GM12892 (cell line): ENCODE data around the gene TMEM154.

Experiments
- DNase-seq: peaks from one replicate; pipeline ENCODE4 v3.0.0; 2011; ENCODE audit not compliant: insufficient read length
- FAIRE-seq: peaks from 2 replicates; lab custom pipeline; 2011; peaks lifted over from hg19 to GRCh38; lab: Jason Lieb, UNC
- POLR2A ChIP-seq: IDR thresholded peaks from 2 replicates; pipeline ENCODE4 v1.6.1; 2011; ENCODE audit warnings: low read depth, low read length, control low read depth
- POLR2AphosphoS5 ChIP-seq: IDR thresholded peaks from 2 replicates; pipeline ENCODE4 v1.6.1; 2011; ENCODE audit warnings: low read depth, low read length, control low read depth
- TAF1 ChIP-seq: IDR thresholded peaks from 2 replicates; pipeline ENCODE4 v1.6.1; 2011; ENCODE audit warnings: low read depth, mild to moderate bottlenecking, control low read depth, low read length, borderline replicate concordance

Gene TMEM154

DNA sequence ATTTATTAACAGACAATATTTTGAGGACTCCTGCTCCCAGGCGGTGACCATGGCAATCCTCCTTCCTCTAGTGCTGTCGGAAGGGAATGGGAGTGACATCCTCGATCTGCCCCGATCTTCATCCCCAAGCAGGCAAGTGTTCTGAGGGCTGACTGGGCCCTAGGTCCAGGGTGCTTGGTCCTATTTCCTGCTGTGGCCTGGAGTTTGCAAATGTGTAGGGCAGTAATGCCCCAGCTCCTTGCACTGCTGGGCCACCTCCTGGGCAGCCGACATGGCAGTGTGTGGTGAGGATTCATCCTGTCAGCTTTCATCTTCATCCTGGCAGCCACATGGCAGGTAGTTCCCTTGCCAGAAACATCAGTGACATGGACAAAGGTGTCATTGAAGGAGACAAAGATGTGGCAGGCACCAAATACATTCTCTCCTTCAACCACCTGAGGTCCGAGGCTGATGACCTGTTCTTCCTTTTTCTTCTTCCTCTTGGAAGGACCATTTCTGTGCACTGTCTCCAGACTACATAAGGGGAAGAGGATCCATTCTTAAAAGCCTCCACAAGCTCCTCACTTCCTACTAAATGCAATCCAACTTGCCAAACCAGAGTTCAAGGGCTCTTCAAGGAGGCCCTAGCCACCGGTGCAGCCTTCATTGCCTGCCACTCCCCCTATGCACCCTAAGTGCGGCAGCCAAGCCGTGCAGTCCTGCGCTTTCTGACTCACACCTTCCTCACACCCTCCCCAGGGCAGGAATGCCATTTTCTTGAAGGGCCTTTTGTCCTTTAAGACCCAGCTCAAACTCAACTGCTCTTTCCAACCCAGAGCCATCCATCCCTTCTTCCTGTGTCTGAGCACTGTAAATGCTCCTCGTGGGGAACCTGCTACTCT is 65.7 kb downstream of the TMEM154 start:
- DNase-seq (no peak), FAIRE-seq (no peak)
- TF ChIP-seq POLR2A = no peak
- no peak for TF ChIP-seq POLR2AphosphoS5
- no peak for TF ChIP-seq TAF1

DNA sequence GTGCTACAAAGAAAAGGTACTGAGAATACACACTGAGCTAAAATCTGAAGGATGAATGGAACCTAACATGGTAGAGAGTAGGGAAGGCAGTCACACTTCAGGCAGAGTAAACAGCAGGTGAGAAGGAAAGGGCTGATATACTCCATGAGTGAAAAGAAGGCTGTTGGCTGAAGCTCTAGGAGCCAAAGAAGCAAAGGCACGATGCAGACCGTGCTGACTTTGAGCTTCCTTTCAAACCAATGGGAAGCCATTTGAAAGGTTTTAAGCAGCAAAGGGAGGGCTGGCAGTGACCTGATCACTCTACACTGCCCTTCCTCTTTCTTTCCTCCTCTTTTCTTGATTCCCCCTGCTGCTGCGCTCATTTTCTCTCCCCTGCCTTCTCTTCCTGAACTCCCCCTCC is 66.4 kb downstream of the TMEM154 start:
- TF ChIP-seq POLR2AphosphoS5 (no peak), TAF1 (no peak), POLR2A (no peak)
- FAIRE-seq = no peak
- no peak for DNase-seq

DNA sequence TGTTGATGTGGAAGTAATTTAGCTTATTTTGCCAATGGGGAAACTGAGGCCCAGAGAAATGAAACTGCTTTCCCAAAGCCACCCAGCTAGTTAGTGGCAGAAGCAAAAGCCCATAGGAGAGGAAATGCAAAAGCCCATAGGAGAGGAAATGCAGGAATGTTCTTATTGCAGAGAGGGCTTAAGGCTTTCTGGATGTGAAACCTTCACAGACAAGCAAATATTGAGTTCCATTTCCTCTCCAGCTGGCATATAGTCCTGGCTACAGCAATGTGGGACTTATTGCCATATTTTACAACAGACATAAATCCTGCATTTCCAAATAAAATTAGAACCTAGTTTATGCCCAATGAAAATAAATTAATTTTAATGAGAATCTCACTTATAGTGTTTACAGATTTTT is 69.7 kb downstream of the TMEM154 start:
- no peak for DNase-seq
- FAIRE-seq = peak; percentile 44
- TF ChIP-seq POLR2AphosphoS5 (no peak), POLR2A (no peak)

DNA sequence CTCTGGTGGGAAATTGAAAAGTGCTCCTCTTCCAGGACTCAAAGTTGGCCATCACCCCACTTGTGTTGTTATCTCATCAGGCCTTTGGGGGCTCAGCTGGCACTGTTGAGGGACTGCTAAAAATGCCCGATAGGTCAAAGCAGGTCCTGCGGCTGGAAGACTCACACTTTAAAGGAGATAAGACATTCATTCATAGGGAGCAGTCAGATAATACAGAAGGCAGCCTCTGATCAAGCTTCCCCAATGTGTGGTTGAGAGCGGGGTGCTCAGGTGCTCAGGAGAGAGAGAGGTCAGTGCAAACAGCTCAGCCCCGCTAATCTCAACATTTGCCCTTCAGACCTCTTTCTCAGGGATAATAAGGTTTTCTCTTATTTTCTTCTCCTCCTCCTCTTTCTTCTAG is 70.3 kb downstream of the TMEM154 start:
- TF ChIP-seq POLR2AphosphoS5 (no peak), POLR2A (no peak), TAF1 (no peak)
- FAIRE-seq (no peak), DNase-seq (no peak)

DNA sequence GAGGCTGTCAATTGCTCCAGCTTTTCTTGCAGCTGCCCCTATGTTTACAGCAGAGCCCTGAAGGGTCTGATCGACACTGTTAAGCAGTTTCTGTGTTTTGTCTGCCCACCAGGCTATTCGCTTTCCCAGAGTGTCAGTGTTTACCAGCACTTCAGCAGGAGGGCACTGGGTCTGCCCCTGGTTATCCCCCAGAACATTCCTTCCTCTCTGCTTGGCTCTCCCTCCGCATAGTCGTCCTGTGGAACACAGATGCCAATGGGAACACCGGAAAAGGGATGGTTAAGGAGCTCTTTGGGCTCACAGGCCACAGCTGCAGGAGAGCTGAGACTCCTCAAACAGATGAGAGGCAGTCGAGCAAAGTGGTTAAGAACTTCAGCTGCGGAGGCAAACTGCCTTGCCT is 72.6 kb downstream of the TMEM154 start:
- no peak for DNase-seq
- FAIRE-seq = no peak
- TF ChIP-seq POLR2A = no peak
- TF ChIP-seq POLR2AphosphoS5 = no peak
- no peak for TF ChIP-seq TAF1

DNA sequence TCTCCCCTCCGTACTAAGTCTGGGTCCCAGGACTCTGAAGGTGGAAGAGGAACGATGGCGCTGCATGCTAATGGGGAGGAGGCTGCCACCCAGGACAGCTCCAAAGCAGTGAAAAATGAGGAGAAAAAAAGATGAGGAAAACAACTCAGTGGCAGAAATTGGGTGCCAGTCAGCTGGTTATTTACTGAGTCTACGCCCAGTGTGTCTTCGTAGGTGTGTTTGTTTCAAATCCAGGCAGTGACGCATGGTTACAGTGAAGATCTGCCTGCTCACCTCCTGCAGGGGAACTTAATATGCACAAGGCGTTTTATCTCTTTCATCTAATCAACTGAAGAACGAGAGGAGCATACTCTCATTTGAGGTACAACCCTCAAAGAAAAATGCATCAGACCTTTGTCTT is 73.0 kb downstream of the TMEM154 start:
- TF ChIP-seq POLR2AphosphoS5 (no peak), POLR2A (no peak), TAF1 (no peak)
- FAIRE-seq (no peak), DNase-seq (no peak)

DNA sequence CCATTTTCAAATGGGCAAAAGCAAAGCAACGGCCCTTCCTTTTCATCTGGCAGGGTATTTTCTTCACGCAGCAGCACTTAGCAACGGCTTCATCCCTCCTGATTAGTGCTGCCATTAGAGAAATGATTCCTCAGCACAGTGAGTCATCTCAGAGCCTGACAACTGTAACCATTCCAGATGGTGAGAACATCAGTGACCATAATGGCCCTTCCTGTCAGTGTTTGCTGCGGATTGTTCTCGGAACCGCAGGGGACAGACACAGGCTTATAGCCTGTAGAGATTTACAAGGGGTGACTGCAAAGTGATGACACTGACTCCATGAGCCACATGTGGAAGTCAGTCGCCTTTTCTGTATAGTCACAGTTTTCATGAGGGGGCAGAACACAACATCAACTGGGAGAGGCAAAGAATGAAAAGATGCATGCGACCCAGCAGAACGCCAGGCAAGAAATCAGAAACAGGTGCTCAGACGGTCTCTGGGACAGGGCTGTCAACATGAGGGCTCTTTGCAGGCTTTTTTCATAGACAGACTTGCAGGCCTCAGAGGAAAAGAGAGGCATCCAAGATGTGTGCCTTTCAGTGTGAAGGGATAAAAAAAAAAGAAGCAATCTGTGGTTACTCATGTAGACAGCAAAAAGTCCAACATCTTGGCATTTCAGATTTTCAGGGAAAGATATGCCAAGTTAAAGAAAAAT is 74.0 kb downstream of the TMEM154 start:
- FAIRE-seq (no peak), DNase-seq (no peak)
- TF ChIP-seq POLR2A (no peak), POLR2AphosphoS5 (no peak), TAF1 (no peak)

DNA sequence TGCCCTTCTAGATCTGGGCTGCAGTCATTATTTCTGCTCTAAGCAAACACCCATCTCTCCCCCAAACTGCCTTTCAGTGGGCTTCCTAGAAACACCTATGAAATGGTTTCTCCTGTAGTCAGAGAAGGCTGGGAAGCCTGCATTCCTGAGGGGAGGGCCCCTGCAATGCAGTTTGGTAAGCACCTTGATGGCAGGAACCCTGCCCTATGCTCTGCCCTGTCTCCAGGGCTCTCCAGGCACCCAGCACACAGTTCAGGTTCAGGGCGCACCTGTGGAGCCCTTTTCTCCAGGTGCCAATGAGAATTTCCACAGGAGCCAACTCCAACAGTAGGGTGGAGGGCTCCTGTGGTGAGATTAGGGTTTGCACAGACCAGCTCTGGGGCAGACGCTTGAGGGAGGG is 74.8 kb downstream of the TMEM154 start:
- TF ChIP-seq TAF1 (no peak), POLR2AphosphoS5 (no peak), POLR2A (no peak)
- DNase-seq = no peak
- no peak for FAIRE-seq

DNA sequence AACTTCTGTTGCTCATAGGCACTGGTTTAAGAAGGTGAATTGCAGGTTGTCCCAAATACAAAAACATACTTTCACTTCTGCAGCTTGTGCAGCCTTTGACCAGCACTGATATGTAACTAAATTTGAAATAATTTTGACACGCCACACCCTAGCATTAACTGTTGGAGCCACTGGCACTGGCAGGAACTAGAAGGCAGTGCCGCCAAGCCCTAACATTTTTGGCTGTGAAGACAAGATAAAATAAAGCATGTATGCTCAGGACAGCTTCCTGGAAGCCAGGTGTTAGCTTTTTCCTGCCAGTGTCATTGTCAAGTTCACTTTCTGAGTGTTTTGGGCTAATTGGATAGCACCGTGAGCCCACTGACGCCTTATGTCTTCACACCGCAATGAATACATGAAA is 78.6 kb downstream of the TMEM154 start:
- DNase-seq (no peak), FAIRE-seq (no peak)
- TF ChIP-seq TAF1 = no peak
- no peak for TF ChIP-seq POLR2A
- TF ChIP-seq POLR2AphosphoS5 = no peak

DNA sequence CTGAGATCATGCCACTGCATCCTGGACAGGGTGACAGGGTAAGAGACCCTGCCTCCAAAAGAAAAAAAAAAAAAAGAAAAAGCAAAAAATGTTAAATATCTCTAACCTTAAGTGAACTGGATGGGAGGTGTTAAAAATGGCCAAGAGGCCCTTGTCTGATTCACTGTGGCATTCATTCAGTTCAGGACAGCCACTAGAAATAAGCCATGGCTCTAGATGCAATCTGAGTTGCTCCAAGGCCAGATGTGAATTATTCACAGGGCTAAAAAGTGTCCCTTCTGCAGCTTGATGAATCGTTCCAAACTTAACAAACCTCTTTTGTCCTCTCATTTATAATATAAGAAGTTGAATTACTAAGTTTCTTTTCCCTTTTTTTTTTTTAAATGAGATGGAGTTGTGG is 80.2 kb downstream of the TMEM154 start:
- FAIRE-seq (no peak), DNase-seq (no peak)
- no peak for TF ChIP-seq POLR2A
- TF ChIP-seq POLR2AphosphoS5 = no peak
- no peak for TF ChIP-seq TAF1

DNA sequence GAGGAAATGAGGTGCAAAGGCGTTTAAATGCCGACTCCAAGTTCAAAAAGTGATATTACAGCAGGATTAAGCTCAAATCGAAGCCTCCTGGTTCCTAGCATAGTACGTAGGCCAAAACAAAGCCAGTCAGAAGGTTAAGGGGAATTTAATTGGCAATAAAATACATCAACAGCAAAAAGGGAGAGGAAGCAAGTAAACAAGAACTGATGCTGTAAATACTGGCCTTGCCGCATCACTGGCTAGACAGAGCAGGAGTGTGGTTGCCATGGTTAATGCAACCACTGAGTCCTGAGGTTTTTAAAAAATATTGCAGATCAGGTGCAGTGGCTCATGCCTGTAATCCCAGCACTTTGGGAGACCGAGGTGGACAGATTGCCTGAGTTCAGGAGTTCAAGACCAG is 80.7 kb downstream of the TMEM154 start:
- DNase-seq = no peak
- no peak for TF ChIP-seq POLR2A
- no peak for TF ChIP-seq POLR2AphosphoS5
- no peak for TF ChIP-seq TAF1
- no peak for FAIRE-seq

DNA sequence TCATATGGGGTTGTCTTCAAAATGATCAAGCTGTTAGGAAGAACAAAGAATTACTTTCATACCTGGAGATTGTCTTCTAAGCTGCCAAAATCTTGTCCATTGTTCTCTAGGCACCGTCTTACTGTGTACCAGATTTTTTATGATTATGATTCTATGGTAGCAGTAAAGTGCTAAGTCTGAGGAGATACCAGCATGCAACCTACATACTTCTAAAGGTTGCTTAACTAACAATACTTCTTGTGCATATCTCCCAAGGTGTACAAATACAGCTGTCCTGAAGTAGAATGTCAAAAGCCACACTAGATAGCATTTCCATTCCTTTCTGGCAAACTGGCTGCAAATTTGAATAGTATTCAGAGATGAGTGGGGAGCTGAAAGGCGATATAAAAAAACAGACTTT is 81.3 kb downstream of the TMEM154 start:
- DNase-seq (no peak), FAIRE-seq (peak; percentile 60)
- no peak for TF ChIP-seq POLR2AphosphoS5
- no peak for TF ChIP-seq TAF1
- TF ChIP-seq POLR2A = no peak
